Measurements from ENCODE around the gene KIF6.

The KIF6 gene

GRCh38 chr6:39333644-39334438 lies 391.4 kb downstream of the KIF6 start:
- in situ Hi-C loops (cut with MboI; ENCODE audit: low sequenced_read_pairs), result no loop called here

GRCh38 chr6:39330476-39330875 lies 394.7 kb downstream of the KIF6 start:
- in situ Hi-C loops (cut with MboI; ENCODE audit: low sequenced_read_pairs), result no loop called here

GRCh38 chr6:39330057-39330456 lies 395.2 kb downstream of the KIF6 start:
- in situ Hi-C loops (cut with MboI; ENCODE audit: low sequenced_read_pairs), result no loop called here

- in situ Hi-C loops (cut with MboI; ENCODE audit: low sequenced_read_pairs), result no loop called here
Measured at GRCh38 chr6:39328066-39328465, 397.1 kb downstream of the KIF6 start.

- in situ Hi-C loops (cut with MboI; ENCODE audit: low sequenced_read_pairs), result no loop called here
Measured at GRCh38 chr6:39327507-39327906, 397.7 kb downstream of the KIF6 start.

- in situ Hi-C loops (cut with MboI; ENCODE audit: low sequenced_read_pairs), result no loop called here
Measured at GRCh38 chr6:39322306-39322850, 402.8 kb downstream of the KIF6 start, which contains the start of gene KCNK16. TSS of gene KCNK16 (minus strand) at chr6:39322702. CDS start at chr6:39322540, 162 bp downstream.

- in situ Hi-C loops (cut with MboI; ENCODE audit: low sequenced_read_pairs), result no loop called here
Measured at GRCh38 chr6:39321761-39322160, 403.4 kb downstream of the KIF6 start.

- in situ Hi-C loops (cut with MboI; ENCODE audit: low sequenced_read_pairs), result no loop called here
Measured at GRCh38 chr6:39320363-39320984, 404.7 kb downstream of the KIF6 start.

GRCh38 chr6:39319621-39320362 lies 405.4 kb downstream of the KIF6 start:
- in situ Hi-C loops (cut with MboI; ENCODE audit: low sequenced_read_pairs), result no loop called here

- in situ Hi-C loops (cut with MboI; ENCODE audit: low sequenced_read_pairs), result no loop called here
Measured at GRCh38 chr6:39317256-39317655, 408.0 kb downstream of the KIF6 start.

- in situ Hi-C loops (cut with MboI; ENCODE audit: low sequenced_read_pairs), result no loop called here
Measured at GRCh38 chr6:39314273-39314795, 410.9 kb downstream of the KIF6 start, which contains the start of gene KCNK17. TSS of gene KCNK17 (minus strand) at chr6:39314419. CDS start at chr6:39314320, 99 bp downstream.

- in situ Hi-C loops (cut with MboI; ENCODE audit: low sequenced_read_pairs), result no loop called here
Measured at GRCh38 chr6:39313526-39314272, 411.5 kb downstream of the KIF6 start.

GRCh38 chr6:39312912-39313525 lies 412.2 kb downstream of the KIF6 start:
- in situ Hi-C loops (cut with MboI; ENCODE audit: low sequenced_read_pairs), result no loop called here

- in situ Hi-C loops (cut with MboI; ENCODE audit: low sequenced_read_pairs), result no loop called here
Measured at GRCh38 chr6:39310542-39310941, 414.7 kb downstream of the KIF6 start.

GRCh38 chr6:39309942-39310531 lies 415.2 kb downstream of the KIF6 start:
- in situ Hi-C loops (cut with MboI; ENCODE audit: low sequenced_read_pairs), result loop anchor here (5.0 to 10.0 kb wide), 2 partner anchors 143 to 435 kb away; no protein-coding TSS in a partner anchor

- in situ Hi-C loops (cut with MboI; ENCODE audit: low sequenced_read_pairs), result loop anchor here (5.0 to 10.0 kb wide), 2 partner anchors 140 to 433 kb away; no protein-coding TSS in a partner anchor
Measured at GRCh38 chr6:39307462-39307861, 417.7 kb downstream of the KIF6 start.

- in situ Hi-C loops (cut with MboI; ENCODE audit: low sequenced_read_pairs), result loop anchor here (5.0 to 10.0 kb wide), 2 partner anchors 138 to 430 kb away; no protein-coding TSS in a partner anchor
Measured at GRCh38 chr6:39304951-39305350, 420.3 kb downstream of the KIF6 start.

- in situ Hi-C loops (cut with MboI; ENCODE audit: low sequenced_read_pairs), result loop anchor here (10.0 kb wide), 1 partner anchor 429 kb away; no protein-coding TSS in a partner anchor
Measured at GRCh38 chr6:39303425-39304153, 421.6 kb downstream of the KIF6 start.
